ENCODE results near the gene KRT31. TPM values are rescaled to one million over a fixed set of nuclear protein-coding genes. Genes with fewer than 3 reads are reported as not detected.

KRT31 gene
- total RNA-seq, 1 donor from 2014 or later = not detected

GRCh38 chr17:41413353-41413957 lies 16.0 kb upstream of the KRT31 start:
- no peak overlapping the region for H3K27ac ChIP-seq
- H3K36me3 ChIP-seq = no peaks in the 10 kb centered on the region
- DNase-seq (ENCODE audit: low spot score in 2 of 2) = no peak
- H3K4me1 ChIP-seq = peaks cover 0 to 9% of the 10 kb centered on the region in 2 donors
- H3K27me3 ChIP-seq = no peaks in the 10 kb centered on the region
- no peak for TF ChIP-seq CTCF (IDR thresholded peaks at IDR 0.05)
- H3K9me3 ChIP-seq = no peaks in the 10 kb centered on the region
- intact Hi-C loops (cut with DNase I) = no loop called here
- H3K4me3 ChIP-seq = no peak overlapping the region

- Histone ChIP-seq H3K4me3 (no peak overlapping the region), H3K36me3 (no peaks in the 10 kb centered on the region), H3K27me3 (no peaks in the 10 kb centered on the region), H3K9me3 (no peaks in the 10 kb centered on the region), H3K27ac (no peak overlapping the region), H3K4me1 (peaks cover 0 to 4% of the 10 kb centered on the region in 2 donors)
- no peak for DNase-seq (ENCODE audit: low spot score in 2 of 2)
- no peak for TF ChIP-seq CTCF (IDR thresholded peaks at IDR 0.05)
- intact Hi-C loops (cut with DNase I) = no loop called here
Measured at GRCh38 chr17:41411072-41411840, 13.8 kb upstream of the KRT31 start.

GRCh38 chr17:41407226-41407625 lies 9.8 kb upstream of the KRT31 start:
- H3K36me3 ChIP-seq = no peaks in the 10 kb centered on the region
- intact Hi-C loops (cut with DNase I) = no loop called here
- no peak overlapping the region for H3K4me3 ChIP-seq

GRCh38 chr17:41406205-41406604 lies 8.8 kb upstream of the KRT31 start:
- Histone ChIP-seq H3K27me3 (no peaks in the 10 kb centered on the region), H3K27ac (no peak overlapping the region), H3K36me3 (no peaks in the 10 kb centered on the region), H3K4me3 (no peak overlapping the region), H3K9me3 (no peaks in the 10 kb centered on the region), H3K4me1 (no peaks in the 10 kb centered on the region)
- no peak for TF ChIP-seq CTCF (IDR thresholded peaks at IDR 0.05)
- DNase-seq (ENCODE audit: low spot score in 2 of 2) = peak in 1 of 2 donors; percentile 24
- intact Hi-C loops (cut with DNase I) = no loop called here

More at GRCh38 chr17:41407226-41407625, 9.8 kb upstream of the KRT31 start:
- Histone ChIP-seq H3K4me1 (no peaks in the 10 kb centered on the region), H3K27ac (no peak overlapping the region), H3K9me3 (no peaks in the 10 kb centered on the region), H3K27me3 (no peaks in the 10 kb centered on the region)
- peak in 1 of 2 donors; percentile 24 for DNase-seq (ENCODE audit: low spot score in 2 of 2)
- TF ChIP-seq CTCF (IDR thresholded peaks at IDR 0.05) = no peak

GRCh38 chr17:41404024-41404671 lies 6.7 kb upstream of the KRT31 start:
- DNase-seq (ENCODE audit: low spot score in 2 of 2) = peak in 1 of 2 donors; percentile 52
- no peak for TF ChIP-seq CTCF (IDR thresholded peaks at IDR 0.05)
- Histone ChIP-seq H3K9me3 (no peaks in the 10 kb centered on the region), H3K27ac (no peak overlapping the region), H3K27me3 (no peaks in the 10 kb centered on the region), H3K36me3 (no peaks in the 10 kb centered on the region), H3K4me1 (no peaks in the 10 kb centered on the region), H3K4me3 (no peak overlapping the region)
- intact Hi-C loops (cut with DNase I) = no loop called here
